Chondrocyte (in vitro differentiated cells): Measurements from ENCODE around the gene TANC1. TPM values are rescaled to one million over a fixed set of nuclear protein-coding genes. Genes with fewer than 3 reads are reported as not detected.
A peak's percentile ranks its signal among the peaks of the same experiment; 100 is the strongest.

Experiments
- DNase-seq: peaks from one replicate; pipeline ENCODE4 v3.0.0; 2021; ENCODE audit warnings: mixed read lengths, low spot score
- H3K27ac Mint-ChIP-seq: one replicate; pipeline ENCODE4 v1.8.0; 2021; ENCODE audit warnings: mild to moderate bottlenecking, moderate library complexity, mixed read lengths; ENCODE audit not compliant: unreplicated experiment
- H3K27me3 Mint-ChIP-seq: 2 replicates; pipeline ENCODE4 v1.8.0; 2021; ENCODE audit warnings: low read depth, mixed read lengths
- H3K36me3 Mint-ChIP-seq: 2 replicates; pipeline ENCODE4 v1.8.0; 2021; ENCODE audit warnings: low read depth, mixed read lengths
- H3K4me1 Mint-ChIP-seq: 2 replicates; pipeline ENCODE4 v1.8.0; 2021; ENCODE audit warnings: low read depth, mild to moderate bottlenecking, mixed read lengths
- H3K4me3 Mint-ChIP-seq: one replicate; pipeline ENCODE4 v1.8.0; 2021; ENCODE audit warnings: mild to moderate bottlenecking, moderate library complexity, mixed read lengths; ENCODE audit not compliant: unreplicated experiment
- H3K9me3 Mint-ChIP-seq: 2 replicates; pipeline ENCODE4 v1.8.0; 2021; ENCODE audit warnings: low read depth, mixed read lengths
- total RNA-seq: library from RNA; stranded (reverse); gene quantifications from 3 replicates; pipeline ENCODE4 v1.2.1, GENCODE V29; 2021
- TF ChIP-seq, protein P1 (sequence below): fragments of 200-600 bp; sonication (generic); IDR thresholded peaks from 2 replicates; pipeline ENCODE4 v1.5.0; 2021; ENCODE audit warnings: antibody characterized with exemption, mild to moderate bottlenecking, moderate library complexity

Gene TANC1
- total RNA-seq, 1 donor from 2014 or later = 29.5 TPM

DNA sequence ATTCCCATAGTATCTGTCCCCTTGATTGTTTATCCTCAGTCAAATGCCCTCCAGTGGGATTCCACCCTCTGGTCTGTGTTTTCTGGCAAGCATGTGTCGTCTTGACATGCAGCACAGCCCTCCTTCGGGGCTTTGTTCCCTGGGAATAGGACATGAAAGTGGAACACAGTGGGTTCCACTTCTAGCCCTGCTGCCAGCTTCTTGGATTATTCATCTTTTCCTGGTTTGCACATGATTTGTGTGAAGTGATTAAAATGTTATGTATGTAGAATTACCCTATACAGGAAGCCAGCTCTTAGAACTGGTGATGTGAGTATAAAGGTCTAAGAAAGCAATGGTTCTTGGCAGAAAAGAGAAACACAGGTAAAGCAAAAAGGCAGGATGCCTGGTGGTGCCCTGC is 142.3 kb downstream of the TANC1 start:
- Mint-ChIP-seq H3K27ac (no peak overlapping the region), H3K27me3 (no peaks in the 10 kb centered on the region), H3K4me3 (no peak overlapping the region), H3K36me3 (peaks cover 2% of the 10 kb centered on the region), H3K9me3 (no peaks in the 10 kb centered on the region), H3K4me1 (peaks cover 16% of the 10 kb centered on the region)
- DNase-seq = no peak
- TF ChIP-seq, protein P1, sequence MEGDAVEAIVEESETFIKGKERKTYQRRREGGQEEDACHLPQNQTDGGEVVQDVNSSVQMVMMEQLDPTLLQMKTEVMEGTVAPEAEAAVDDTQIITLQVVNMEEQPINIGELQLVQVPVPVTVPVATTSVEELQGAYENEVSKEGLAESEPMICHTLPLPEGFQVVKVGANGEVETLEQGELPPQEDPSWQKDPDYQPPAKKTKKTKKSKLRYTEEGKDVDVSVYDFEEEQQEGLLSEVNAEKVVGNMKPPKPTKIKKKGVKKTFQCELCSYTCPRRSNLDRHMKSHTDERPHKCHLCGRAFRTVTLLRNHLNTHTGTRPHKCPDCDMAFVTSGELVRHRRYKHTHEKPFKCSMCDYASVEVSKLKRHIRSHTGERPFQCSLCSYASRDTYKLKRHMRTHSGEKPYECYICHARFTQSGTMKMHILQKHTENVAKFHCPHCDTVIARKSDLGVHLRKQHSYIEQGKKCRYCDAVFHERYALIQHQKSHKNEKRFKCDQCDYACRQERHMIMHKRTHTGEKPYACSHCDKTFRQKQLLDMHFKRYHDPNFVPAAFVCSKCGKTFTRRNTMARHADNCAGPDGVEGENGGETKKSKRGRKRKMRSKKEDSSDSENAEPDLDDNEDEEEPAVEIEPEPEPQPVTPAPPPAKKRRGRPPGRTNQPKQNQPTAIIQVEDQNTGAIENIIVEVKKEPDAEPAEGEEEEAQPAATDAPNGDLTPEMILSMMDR = no peak

- Mint-ChIP-seq H3K4me1 (peaks cover 9% of the 10 kb centered on the region), H3K9me3 (no peaks in the 10 kb centered on the region), H3K4me3 (no peak overlapping the region), H3K36me3 (no peaks in the 10 kb centered on the region), H3K27me3 (no peaks in the 10 kb centered on the region), H3K27ac (no peak overlapping the region)
- no peak for DNase-seq
- TF ChIP-seq, protein P1 = no peak
Observed at GRCh38 chr2:159111346-159111927, 143.0 kb downstream of the TANC1 start.

GRCh38 chr2:159114835-159115234 is 146.4 kb downstream of the TANC1 start:
- TF ChIP-seq, protein P1 = no peak
- Mint-ChIP-seq H3K4me1 (peaks cover 20% of the 10 kb centered on the region), H3K9me3 (no peaks in the 10 kb centered on the region), H3K27me3 (no peaks in the 10 kb centered on the region), H3K36me3 (no peaks in the 10 kb centered on the region), H3K27ac (no peak overlapping the region), H3K4me3 (no peak overlapping the region)
- no peak for DNase-seq

- no peak for DNase-seq
- no peaks in the 10 kb centered on the region for H3K9me3 Mint-ChIP-seq
- no peaks in the 10 kb centered on the region for H3K36me3 Mint-ChIP-seq
- no peaks in the 10 kb centered on the region for H3K27me3 Mint-ChIP-seq
- H3K4me3 Mint-ChIP-seq = no peak overlapping the region
- H3K27ac Mint-ChIP-seq = no peak overlapping the region
- peaks cover 14% of the 10 kb centered on the region for H3K4me1 Mint-ChIP-seq
- TF ChIP-seq, protein P1 = no peak
Observed at GRCh38 chr2:159116922-159117321, 148.5 kb downstream of the TANC1 start.

- no peak overlapping the region for H3K4me3 Mint-ChIP-seq
- DNase-seq = no peak
- no peaks in the 10 kb centered on the region for H3K9me3 Mint-ChIP-seq
- no peaks in the 10 kb centered on the region for H3K27me3 Mint-ChIP-seq
- peak overlapping the region; percentile 46 for H3K27ac Mint-ChIP-seq
- H3K4me1 Mint-ChIP-seq = peaks cover 14% of the 10 kb centered on the region
- no peaks in the 10 kb centered on the region for H3K36me3 Mint-ChIP-seq
- TF ChIP-seq, protein P1 = no peak
Observed at GRCh38 chr2:159117658-159118057, 149.2 kb downstream of the TANC1 start.
